Measurements from ENCODE around the gene PCSK2.

PCSK2 gene

GRCh38 chr20:17343656-17344452, 117.0 kb downstream of the PCSK2 start:
- H3K4me3 ChIP-seq (ENCODE audit: low read length): no peak overlapping the region
- H3K9ac ChIP-seq (ENCODE audit: low read depth, low read length): no peak overlapping the region
- H3K4me2 ChIP-seq (ENCODE audit: low read length): no peak overlapping the region
- H3K4me1 ChIP-seq (ENCODE audit: control insufficient read depth, insufficient read depth, low read length): no peaks in the 10 kb centered on the region
- no peaks in the 10 kb centered on the region for H3K9me3 ChIP-seq (replicated peaks; ENCODE audit: low read length)
- H3K36me3 ChIP-seq (ENCODE audit: insufficient read depth, low read length): no peaks in the 10 kb centered on the region
- H3K27me3 ChIP-seq (ENCODE audit: control insufficient read depth, insufficient read depth, low read length): peaks cover 2% of the 10 kb centered on the region

GRCh38 chr20:17344790-17345189, 118.0 kb downstream of the PCSK2 start:
- no peak overlapping the region for H3K9ac ChIP-seq (ENCODE audit: low read depth, low read length)

GRCh38 chr20:17345321-17345720, 118.5 kb downstream of the PCSK2 start:
- peaks cover 2% of the 10 kb centered on the region for H3K27me3 ChIP-seq (ENCODE audit: control insufficient read depth, insufficient read depth, low read length)
- H3K9ac ChIP-seq (ENCODE audit: low read depth, low read length): no peak overlapping the region
- no peaks in the 10 kb centered on the region for H3K4me1 ChIP-seq (ENCODE audit: control insufficient read depth, insufficient read depth, low read length)
- H3K36me3 ChIP-seq (ENCODE audit: insufficient read depth, low read length): no peaks in the 10 kb centered on the region
- H3K9me3 ChIP-seq (replicated peaks; ENCODE audit: low read length): no peaks in the 10 kb centered on the region
- H3K4me3 ChIP-seq (ENCODE audit: low read length): no peak overlapping the region
- no peak overlapping the region for H3K4me2 ChIP-seq (ENCODE audit: low read length)

More at GRCh38 chr20:17344790-17345189, 118.0 kb downstream of the PCSK2 start:
- Histone ChIP-seq H3K9me3 (replicated peaks; ENCODE audit: low read length) (no peaks in the 10 kb centered on the region), H3K36me3 (ENCODE audit: insufficient read depth, low read length) (no peaks in the 10 kb centered on the region), H3K4me2 (ENCODE audit: low read length) (no peak overlapping the region), H3K4me3 (ENCODE audit: low read length) (no peak overlapping the region), H3K27me3 (ENCODE audit: control insufficient read depth, insufficient read depth, low read length) (peaks cover 2% of the 10 kb centered on the region), H3K4me1 (ENCODE audit: control insufficient read depth, insufficient read depth, low read length) (no peaks in the 10 kb centered on the region)

- H3K4me3 ChIP-seq (ENCODE audit: low read length): no peak overlapping the region
- H3K9ac ChIP-seq (ENCODE audit: low read depth, low read length): no peak overlapping the region
- no peaks in the 10 kb centered on the region for H3K36me3 ChIP-seq (ENCODE audit: insufficient read depth, low read length)
- no peak overlapping the region for H3K4me2 ChIP-seq (ENCODE audit: low read length)
- no peaks in the 10 kb centered on the region for H3K4me1 ChIP-seq (ENCODE audit: control insufficient read depth, insufficient read depth, low read length)
- H3K27me3 ChIP-seq (ENCODE audit: control insufficient read depth, insufficient read depth, low read length): no peaks in the 10 kb centered on the region
- H3K9me3 ChIP-seq (replicated peaks; ENCODE audit: low read length): no peaks in the 10 kb centered on the region
These were observed 123.5 kb downstream of the PCSK2 start for GRCh38 chr20:17350321-17350720.

GRCh38 chr20:17357238-17357637, 130.4 kb downstream of the PCSK2 start:
- Histone ChIP-seq H3K27me3 (ENCODE audit: control insufficient read depth, insufficient read depth, low read length) (no peaks in the 10 kb centered on the region), H3K4me2 (ENCODE audit: low read length) (no peak overlapping the region), H3K4me3 (ENCODE audit: low read length) (no peak overlapping the region), H3K4me1 (ENCODE audit: control insufficient read depth, insufficient read depth, low read length) (no peaks in the 10 kb centered on the region), H3K9ac (ENCODE audit: low read depth, low read length) (no peak overlapping the region), H3K9me3 (replicated peaks; ENCODE audit: low read length) (no peaks in the 10 kb centered on the region), H3K36me3 (ENCODE audit: insufficient read depth, low read length) (no peaks in the 10 kb centered on the region)

- Histone ChIP-seq H3K36me3 (ENCODE audit: insufficient read depth, low read length) (no peaks in the 10 kb centered on the region), H3K9ac (ENCODE audit: low read depth, low read length) (no peak overlapping the region), H3K9me3 (replicated peaks; ENCODE audit: low read length) (no peaks in the 10 kb centered on the region), H3K4me3 (ENCODE audit: low read length) (no peak overlapping the region), H3K27me3 (ENCODE audit: control insufficient read depth, insufficient read depth, low read length) (no peaks in the 10 kb centered on the region), H3K4me2 (ENCODE audit: low read length) (no peak overlapping the region), H3K4me1 (ENCODE audit: control insufficient read depth, insufficient read depth, low read length) (no peaks in the 10 kb centered on the region)
These were observed 132.0 kb downstream of the PCSK2 start for GRCh38 chr20:17358854-17359253.

GRCh38 chr20:17364681-17365080, 137.8 kb downstream of the PCSK2 start:
- H3K9me3 ChIP-seq (replicated peaks; ENCODE audit: low read length): no peaks in the 10 kb centered on the region
- peaks cover 3% of the 10 kb centered on the region for H3K27me3 ChIP-seq (ENCODE audit: control insufficient read depth, insufficient read depth, low read length)
- H3K4me1 ChIP-seq (ENCODE audit: control insufficient read depth, insufficient read depth, low read length): no peaks in the 10 kb centered on the region
- H3K36me3 ChIP-seq (ENCODE audit: insufficient read depth, low read length): no peaks in the 10 kb centered on the region
- H3K4me3 ChIP-seq (ENCODE audit: low read length): no peak overlapping the region
- H3K4me2 ChIP-seq (ENCODE audit: low read length): no peak overlapping the region
- H3K9ac ChIP-seq (ENCODE audit: low read depth, low read length): no peak overlapping the region

GRCh38 chr20:17365831-17366230, 139.0 kb downstream of the PCSK2 start:
- Histone ChIP-seq H3K4me3 (ENCODE audit: low read length) (no peak overlapping the region), H3K9me3 (replicated peaks; ENCODE audit: low read length) (no peaks in the 10 kb centered on the region), H3K4me2 (ENCODE audit: low read length) (no peak overlapping the region), H3K4me1 (ENCODE audit: control insufficient read depth, insufficient read depth, low read length) (no peaks in the 10 kb centered on the region), H3K9ac (ENCODE audit: low read depth, low read length) (no peak overlapping the region), H3K36me3 (ENCODE audit: insufficient read depth, low read length) (no peaks in the 10 kb centered on the region), H3K27me3 (ENCODE audit: control insufficient read depth, insufficient read depth, low read length) (peaks cover 3% of the 10 kb centered on the region)

GRCh38 chr20:17369506-17369905, 142.7 kb downstream of the PCSK2 start:
- Histone ChIP-seq H3K36me3 (ENCODE audit: insufficient read depth, low read length) (no peaks in the 10 kb centered on the region), H3K27me3 (ENCODE audit: control insufficient read depth, insufficient read depth, low read length) (peaks cover 3% of the 10 kb centered on the region), H3K9me3 (replicated peaks; ENCODE audit: low read length) (no peaks in the 10 kb centered on the region), H3K4me1 (ENCODE audit: control insufficient read depth, insufficient read depth, low read length) (no peaks in the 10 kb centered on the region), H3K9ac (ENCODE audit: low read depth, low read length) (no peak overlapping the region), H3K4me2 (ENCODE audit: low read length) (no peak overlapping the region), H3K4me3 (ENCODE audit: low read length) (no peak overlapping the region)

GRCh38 chr20:17372806-17373440, 146.1 kb downstream of the PCSK2 start:
- Histone ChIP-seq H3K9me3 (replicated peaks; ENCODE audit: low read length) (no peaks in the 10 kb centered on the region), H3K4me2 (ENCODE audit: low read length) (no peak overlapping the region), H3K27me3 (ENCODE audit: control insufficient read depth, insufficient read depth, low read length) (peaks cover 3% of the 10 kb centered on the region)

GRCh38 chr20:17374086-17374485, 147.2 kb downstream of the PCSK2 start:
- Histone ChIP-seq H3K27me3 (ENCODE audit: control insufficient read depth, insufficient read depth, low read length) (no peaks in the 10 kb centered on the region), H3K4me3 (ENCODE audit: low read length) (no peak overlapping the region), H3K9me3 (replicated peaks; ENCODE audit: low read length) (no peaks in the 10 kb centered on the region), H3K4me1 (ENCODE audit: control insufficient read depth, insufficient read depth, low read length) (no peaks in the 10 kb centered on the region), H3K4me2 (ENCODE audit: low read length) (no peak overlapping the region), H3K36me3 (ENCODE audit: insufficient read depth, low read length) (no peaks in the 10 kb centered on the region), H3K9ac (ENCODE audit: low read depth, low read length) (no peak overlapping the region)

More at GRCh38 chr20:17372806-17373440, 146.1 kb downstream of the PCSK2 start:
- Histone ChIP-seq H3K4me1 (ENCODE audit: control insufficient read depth, insufficient read depth, low read length) (no peaks in the 10 kb centered on the region), H3K9ac (ENCODE audit: low read depth, low read length) (no peak overlapping the region), H3K36me3 (ENCODE audit: insufficient read depth, low read length) (no peaks in the 10 kb centered on the region), H3K4me3 (ENCODE audit: low read length) (no peak overlapping the region)

GRCh38 chr20:17376031-17376430, 149.2 kb downstream of the PCSK2 start:
- no peak overlapping the region for H3K4me3 ChIP-seq (ENCODE audit: low read length)
- H3K4me2 ChIP-seq (ENCODE audit: low read length): no peak overlapping the region
- no peaks in the 10 kb centered on the region for H3K9me3 ChIP-seq (replicated peaks; ENCODE audit: low read length)
- H3K4me1 ChIP-seq (ENCODE audit: control insufficient read depth, insufficient read depth, low read length): no peaks in the 10 kb centered on the region
- H3K9ac ChIP-seq (ENCODE audit: low read depth, low read length): no peak overlapping the region
- H3K27me3 ChIP-seq (ENCODE audit: control insufficient read depth, insufficient read depth, low read length): no peaks in the 10 kb centered on the region
- no peaks in the 10 kb centered on the region for H3K36me3 ChIP-seq (ENCODE audit: insufficient read depth, low read length)
